Adrenal gland (tissue), 5 donors: Measurements from ENCODE around the gene C1QL1.

Source experiments
- POLR2A ChIP-seq, 2 donors: fragments of 450-650 bp; IDR thresholded peaks; one replicate each; pipeline ENCODE4 v1.6.1; 2017; ENCODE audit warnings: antibody characterized with exemption in 2 of 2, mild to moderate bottlenecking in 2 of 2, moderate library complexity in 1 of 2
- TF ChIP-seq, protein P1 (sequence below), 6 experiments: fragments of 450-650 bp in 4 of 6; fragments of 200-600 bp in 2 of 6; sonication (generic) in 1 of 6; IDR thresholded peaks; 1 replicate in 5 of 6; 2 replicates in 1 of 6; pipeline versions ENCODE4 v1.5.1 to v1.8.0; 2016 to 2021; ENCODE audit warnings: antibody characterized with exemption in 6 of 6, mild to moderate bottlenecking in 2 of 6, moderate library complexity in 1 of 6
- donor health status: DM: no; HTN: no; CAD: no.

DNA sequence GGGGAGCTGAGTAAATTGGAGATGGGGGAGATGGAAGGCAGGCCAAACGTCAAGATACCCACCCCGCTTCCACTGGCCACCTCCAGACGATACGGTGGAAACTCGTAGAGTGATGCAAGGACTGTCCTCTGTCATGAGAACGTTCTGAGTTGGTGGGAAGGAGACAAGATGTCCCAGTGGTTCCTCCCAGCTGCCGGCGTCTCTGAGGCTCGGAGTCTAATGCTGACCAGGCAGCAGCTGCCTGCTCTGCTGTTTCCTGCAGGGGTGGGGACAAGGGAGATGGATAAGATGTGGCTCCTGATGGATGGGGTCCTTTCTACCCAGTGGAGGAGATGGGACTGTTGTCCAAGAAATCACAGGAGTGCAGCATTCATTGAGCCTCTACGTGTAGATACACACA lies 28.2 kb upstream of the C1QL1 start:
- TF ChIP-seq, protein P1, sequence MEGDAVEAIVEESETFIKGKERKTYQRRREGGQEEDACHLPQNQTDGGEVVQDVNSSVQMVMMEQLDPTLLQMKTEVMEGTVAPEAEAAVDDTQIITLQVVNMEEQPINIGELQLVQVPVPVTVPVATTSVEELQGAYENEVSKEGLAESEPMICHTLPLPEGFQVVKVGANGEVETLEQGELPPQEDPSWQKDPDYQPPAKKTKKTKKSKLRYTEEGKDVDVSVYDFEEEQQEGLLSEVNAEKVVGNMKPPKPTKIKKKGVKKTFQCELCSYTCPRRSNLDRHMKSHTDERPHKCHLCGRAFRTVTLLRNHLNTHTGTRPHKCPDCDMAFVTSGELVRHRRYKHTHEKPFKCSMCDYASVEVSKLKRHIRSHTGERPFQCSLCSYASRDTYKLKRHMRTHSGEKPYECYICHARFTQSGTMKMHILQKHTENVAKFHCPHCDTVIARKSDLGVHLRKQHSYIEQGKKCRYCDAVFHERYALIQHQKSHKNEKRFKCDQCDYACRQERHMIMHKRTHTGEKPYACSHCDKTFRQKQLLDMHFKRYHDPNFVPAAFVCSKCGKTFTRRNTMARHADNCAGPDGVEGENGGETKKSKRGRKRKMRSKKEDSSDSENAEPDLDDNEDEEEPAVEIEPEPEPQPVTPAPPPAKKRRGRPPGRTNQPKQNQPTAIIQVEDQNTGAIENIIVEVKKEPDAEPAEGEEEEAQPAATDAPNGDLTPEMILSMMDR (IDR thresholded peaks at IDR 0.05) = no peak
- TF ChIP-seq POLR2A (IDR thresholded peaks at IDR 0.05) = no peak
